ENCODE measurements around the gene AP5Z1. TPM values are rescaled to one million over a fixed set of nuclear protein-coding genes. Genes with fewer than 3 reads are reported as not detected.

AP5Z1 gene
- total and polyA plus RNA-seq, 2 experiments from 2014 or later: 31.2 to 44.5 TPM

GRCh38 chr7:4832711-4833110, 57.3 kb downstream of the AP5Z1 start:
- TF ChIP-seq EZH2 (IDR thresholded peaks at IDR 0.05; ENCODE audit: insufficient read depth, poor library complexity, severe bottlenecking) (no peak), EZH2phosphoT487 (IDR thresholded peaks at IDR 0.05; ENCODE audit: insufficient read depth, low read depth) (no peak)
- H3K9me2 ChIP-seq (ENCODE audit: insufficient read depth): no peaks in the 10 kb centered on the region
- no peak overlapping the region for H2AFZ ChIP-seq
- H3K36me3 ChIP-seq (ENCODE audit: low read depth): no peaks in the 10 kb centered on the region
- H3K27me3 ChIP-seq (replicated peaks; ENCODE audit: insufficient read depth): no peaks in the 10 kb centered on the region
- no peak overlapping the region for H3K4me2 ChIP-seq (ENCODE audit: unreplicated experiment)
- in situ Hi-C loops (cut with MboI): no loop called here
- WGBS, 2 experiments (ENCODE audit: low coverage in 1 of 2, low lambda C conversion rate in 2 of 2, missing lambda C conversion rate in 2 of 2): 95 to 96% methylated on average over 16 of the region's 16 CpGs
- no peak overlapping the region for H3K27ac ChIP-seq
- H3F3A ChIP-seq (ENCODE audit: insufficient read depth): no peaks in the 10 kb centered on the region
- no peak for DNase-seq
- no peak overlapping the region for H3K4me3 ChIP-seq
- H3K4me1 ChIP-seq (ENCODE audit: insufficient read depth): no peaks in the 10 kb centered on the region
- no peaks in the 10 kb centered on the region for H3K9me3 ChIP-seq (ENCODE audit: low read depth)
- H3K79me2 ChIP-seq (ENCODE audit: insufficient read depth): no peaks in the 10 kb centered on the region
- H3K9ac ChIP-seq: no peak overlapping the region
- no peaks in the 10 kb centered on the region for H4K20me1 ChIP-seq (ENCODE audit: insufficient read depth)

DNA sequence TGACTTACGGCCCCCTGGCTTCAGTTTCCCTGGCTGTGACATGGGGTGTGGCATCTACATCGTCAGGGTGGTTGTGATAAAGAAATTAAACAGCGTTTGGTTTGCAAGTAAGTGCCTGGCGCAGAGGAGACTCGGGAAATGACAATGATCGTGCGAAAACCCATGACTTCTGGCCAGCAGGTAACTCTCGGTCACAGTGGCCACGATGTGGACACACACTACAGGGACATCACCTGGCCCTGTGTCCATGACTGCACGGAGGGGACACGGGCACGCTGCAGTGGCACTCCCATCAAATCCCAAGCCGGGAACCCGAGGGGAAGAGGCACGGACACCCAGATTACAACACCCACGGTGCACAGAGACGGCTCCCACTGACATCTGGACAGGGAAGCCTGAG, 57.8 kb downstream of the AP5Z1 start:
- no peak overlapping the region for H3K27ac ChIP-seq
- H3K4me2 ChIP-seq (ENCODE audit: unreplicated experiment): no peak overlapping the region
- no peaks in the 10 kb centered on the region for H3K79me2 ChIP-seq (ENCODE audit: insufficient read depth)
- H3F3A ChIP-seq (ENCODE audit: insufficient read depth): no peaks in the 10 kb centered on the region
- DNase-seq: no peak
- H2AFZ ChIP-seq: no peak overlapping the region
- no peaks in the 10 kb centered on the region for H3K36me3 ChIP-seq (ENCODE audit: low read depth)
- H3K9me3 ChIP-seq (ENCODE audit: low read depth): no peaks in the 10 kb centered on the region
- WGBS, 2 experiments (ENCODE audit: low coverage in 1 of 2, low lambda C conversion rate in 2 of 2, missing lambda C conversion rate in 2 of 2): 87% methylated on average over 16 to 17 of the region's 17 CpGs
- no peak overlapping the region for H3K4me3 ChIP-seq
- in situ Hi-C loops (cut with MboI): no loop called here
- H3K27me3 ChIP-seq (replicated peaks; ENCODE audit: insufficient read depth): no peaks in the 10 kb centered on the region
- H3K9ac ChIP-seq: no peak overlapping the region
- H4K20me1 ChIP-seq (ENCODE audit: insufficient read depth): no peaks in the 10 kb centered on the region
- no peaks in the 10 kb centered on the region for H3K4me1 ChIP-seq (ENCODE audit: insufficient read depth)
- no peak for TF ChIP-seq EZH2 (IDR thresholded peaks at IDR 0.05; ENCODE audit: insufficient read depth, poor library complexity, severe bottlenecking)
- TF ChIP-seq EZH2phosphoT487 (IDR thresholded peaks at IDR 0.05; ENCODE audit: insufficient read depth, low read depth): no peak
- H3K9me2 ChIP-seq (ENCODE audit: insufficient read depth): no peaks in the 10 kb centered on the region

- WGBS, 2 experiments (ENCODE audit: low coverage in 1 of 2, low lambda C conversion rate in 2 of 2, missing lambda C conversion rate in 2 of 2): 81 to 89% methylated on average over 21 to 33 of the region's 36 CpGs
- H3K9ac ChIP-seq: no peak overlapping the region
- no peak overlapping the region for H3K4me3 ChIP-seq
- H2AFZ ChIP-seq: no peak overlapping the region
- TF ChIP-seq EZH2 (IDR thresholded peaks at IDR 0.05; ENCODE audit: insufficient read depth, poor library complexity, severe bottlenecking): no peak
- H4K20me1 ChIP-seq (ENCODE audit: insufficient read depth): no peaks in the 10 kb centered on the region
- H3K9me3 ChIP-seq (ENCODE audit: low read depth): no peaks in the 10 kb centered on the region
- H3K4me1 ChIP-seq (ENCODE audit: insufficient read depth): no peaks in the 10 kb centered on the region
- H3K27me3 ChIP-seq (replicated peaks; ENCODE audit: insufficient read depth): no peaks in the 10 kb centered on the region
- H3K27ac ChIP-seq: no peak overlapping the region
- in situ Hi-C loops (cut with MboI): no loop called here
- H3K4me2 ChIP-seq (ENCODE audit: unreplicated experiment): no peak overlapping the region
- no peaks in the 10 kb centered on the region for H3F3A ChIP-seq (ENCODE audit: insufficient read depth)
- H3K9me2 ChIP-seq (ENCODE audit: insufficient read depth): no peaks in the 10 kb centered on the region
- no peaks in the 10 kb centered on the region for H3K79me2 ChIP-seq (ENCODE audit: insufficient read depth)
- H3K36me3 ChIP-seq (ENCODE audit: low read depth): no peaks in the 10 kb centered on the region
- no peak for DNase-seq
Observed at GRCh38 chr7:4833691-4834600, 58.5 kb downstream of the AP5Z1 start.

DNA sequence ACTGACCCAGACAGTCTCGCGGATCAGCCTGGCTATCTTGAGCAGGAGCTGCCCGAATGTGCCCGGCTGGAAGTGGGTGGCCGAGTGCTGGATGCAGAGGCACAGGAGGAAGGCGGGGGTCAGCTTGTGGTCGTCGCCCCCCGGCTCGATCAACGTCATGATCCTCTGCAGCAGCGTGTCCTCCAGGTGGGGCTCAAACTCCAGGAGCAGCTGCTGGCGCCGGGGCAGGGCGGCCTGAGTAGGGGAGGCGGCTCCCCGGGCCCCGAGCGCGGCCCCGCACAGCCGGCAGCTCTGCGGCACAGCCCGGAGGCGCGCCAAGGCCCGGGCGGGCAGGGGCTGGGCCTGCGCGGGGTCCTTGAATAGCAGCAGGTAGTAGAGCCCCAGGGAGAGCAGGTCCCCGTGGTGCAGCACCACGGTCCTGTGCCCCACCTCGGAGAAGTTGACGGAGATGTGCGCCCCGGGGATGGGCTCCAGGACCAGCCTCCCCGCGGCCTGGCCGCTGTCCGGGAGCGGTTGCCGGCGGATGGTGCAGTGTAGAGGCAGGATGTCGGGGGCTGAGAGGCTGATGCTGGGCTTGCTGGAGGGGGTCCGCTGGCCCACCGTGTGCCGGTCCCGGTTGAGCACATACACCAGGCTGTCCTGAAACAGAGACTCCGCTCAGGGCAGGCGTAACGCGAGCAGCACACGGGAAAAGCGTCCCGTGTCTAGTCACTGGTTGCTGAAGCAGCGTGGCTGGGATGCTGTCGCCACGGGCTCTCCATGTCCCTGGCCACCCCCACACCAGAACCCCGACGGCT, 59.4 kb downstream of the AP5Z1 start:
- no peaks in the 10 kb centered on the region for H3K27me3 ChIP-seq (replicated peaks; ENCODE audit: insufficient read depth)
- no peaks in the 10 kb centered on the region for H3K9me3 ChIP-seq (ENCODE audit: low read depth)
- DNase-seq: no peak
- H3F3A ChIP-seq (ENCODE audit: insufficient read depth): no peaks in the 10 kb centered on the region
- H3K4me2 ChIP-seq (ENCODE audit: unreplicated experiment): no peak overlapping the region
- no peak overlapping the region for H2AFZ ChIP-seq
- no peak overlapping the region for H3K4me3 ChIP-seq
- no peaks in the 10 kb centered on the region for H3K36me3 ChIP-seq (ENCODE audit: low read depth)
- TF ChIP-seq EZH2 (IDR thresholded peaks at IDR 0.05; ENCODE audit: insufficient read depth, poor library complexity, severe bottlenecking): no peak
- no peak for TF ChIP-seq EZH2phosphoT487 (IDR thresholded peaks at IDR 0.05; ENCODE audit: insufficient read depth, low read depth)
- H3K9ac ChIP-seq: no peak overlapping the region
- no peaks in the 10 kb centered on the region for H4K20me1 ChIP-seq (ENCODE audit: insufficient read depth)
- WGBS, 2 experiments (ENCODE audit: low coverage in 1 of 2, low lambda C conversion rate in 2 of 2, missing lambda C conversion rate in 2 of 2): 91 to 94% methylated on average over 53 to 60 of the region's 60 CpGs
- no peaks in the 10 kb centered on the region for H3K79me2 ChIP-seq (ENCODE audit: insufficient read depth)
- no peaks in the 10 kb centered on the region for H3K4me1 ChIP-seq (ENCODE audit: insufficient read depth)
- no peaks in the 10 kb centered on the region for H3K9me2 ChIP-seq (ENCODE audit: insufficient read depth)
- H3K27ac ChIP-seq: no peak overlapping the region
- in situ Hi-C loops (cut with MboI): no loop called here

Measured in GM23248 (cell line).